GM18526 (cell line): ENCODE results near the gene GABPB1.

Experiments
- POLR2A ChIP-seq: IDR thresholded peaks from 3 replicates; pipeline ENCODE4 v1.6.1; 2011; ENCODE audit not compliant: insufficient read length; ENCODE audit errors: extremely low read depth

The GABPB1 gene

DNA sequence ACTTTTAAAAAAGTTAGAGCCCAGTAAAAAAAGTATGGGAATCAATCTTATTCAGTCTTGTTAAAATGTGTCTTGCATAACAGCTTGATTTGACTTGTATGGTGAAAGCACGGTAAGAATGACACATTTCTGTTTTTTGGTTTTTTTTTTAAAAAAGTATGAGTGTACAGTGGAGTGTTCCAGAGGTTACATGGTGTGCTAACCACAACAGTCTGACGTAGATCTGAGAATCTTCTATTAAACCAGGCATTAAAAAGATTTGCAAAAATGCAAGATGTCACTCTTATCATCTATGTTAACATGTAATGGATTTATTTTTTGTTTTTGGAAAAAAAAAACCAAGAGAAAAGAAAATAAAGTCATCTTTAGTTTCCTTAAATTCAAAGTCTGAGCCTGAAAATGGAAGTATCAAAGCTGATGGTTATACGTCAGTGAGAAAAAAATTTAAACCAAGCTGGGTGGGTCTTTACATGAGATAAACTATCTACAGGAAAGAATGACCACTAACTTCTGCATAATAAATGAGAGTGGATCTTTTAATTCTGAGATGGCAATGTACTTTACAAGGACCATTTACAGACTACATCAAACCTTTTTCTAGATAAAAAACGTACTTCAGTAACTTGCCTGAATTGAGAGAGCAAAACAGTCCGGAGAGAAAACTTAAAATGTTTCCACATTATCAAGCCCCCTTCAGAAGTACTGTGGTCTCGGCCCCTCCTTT lies 1.6 kb downstream of the GABPB1 start:
- no peak for TF ChIP-seq POLR2A

DNA sequence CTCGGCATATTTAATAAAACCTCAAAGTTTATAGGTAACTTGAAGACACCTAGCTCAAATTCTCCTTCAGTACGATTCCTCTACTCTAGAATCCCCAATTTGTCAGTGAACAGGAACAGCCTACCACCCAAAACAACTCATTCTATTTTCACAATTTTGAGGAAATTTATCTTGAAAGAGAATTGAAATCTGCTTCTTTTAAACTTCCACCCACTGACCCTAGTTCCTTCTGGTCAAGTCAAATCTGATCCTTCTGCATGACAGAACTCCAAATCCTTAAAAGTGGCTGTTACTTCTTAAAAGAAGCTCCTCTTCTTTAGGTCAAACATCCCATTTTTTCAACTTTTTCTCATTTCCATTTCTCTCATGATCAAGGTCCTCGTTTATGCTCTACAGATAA lies 4.4 kb downstream of the GABPB1 start:
- no peak for TF ChIP-seq POLR2A

DNA sequence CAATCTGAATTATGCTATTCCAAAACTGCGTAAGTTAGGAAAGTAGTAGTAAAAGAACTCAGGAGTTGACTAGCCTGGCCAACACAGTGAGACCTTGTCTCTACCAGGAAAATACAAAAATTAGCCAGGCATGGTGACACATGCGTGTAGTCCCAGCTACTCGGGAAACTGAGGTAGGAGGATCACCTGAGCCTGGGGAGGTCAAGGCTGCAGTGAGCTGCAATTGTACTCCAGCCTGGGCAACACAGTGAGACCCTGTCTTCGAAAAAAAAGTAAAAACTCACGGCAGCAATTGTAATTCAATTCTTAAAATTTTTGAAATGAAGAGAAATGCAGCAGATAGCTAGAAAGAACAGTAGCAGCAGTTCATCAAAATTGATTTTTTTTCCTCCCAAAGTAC lies 9.7 kb downstream of the GABPB1 start:
- TF ChIP-seq POLR2A = no peak

DNA sequence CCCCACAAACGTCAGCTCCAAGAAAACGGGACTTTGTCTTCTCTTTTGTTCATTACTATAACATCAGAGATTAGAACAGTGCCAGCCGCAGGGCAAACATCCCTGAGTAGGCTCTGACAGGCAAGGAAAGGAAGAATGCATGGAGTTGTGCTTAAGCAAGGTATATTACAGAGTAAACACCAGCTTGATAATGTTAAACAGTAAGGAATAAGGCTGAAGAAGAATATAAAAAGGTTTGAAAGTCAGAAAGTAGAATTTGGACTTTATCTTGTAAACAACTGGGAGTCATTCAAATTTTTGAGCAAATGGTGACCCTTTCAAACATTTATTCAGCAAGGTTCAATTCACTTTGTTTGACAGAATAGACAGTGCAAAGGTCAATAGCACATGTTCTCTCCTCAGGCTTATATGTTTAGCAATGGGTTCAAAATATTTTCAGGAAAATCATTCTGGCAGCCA lies 11.0 kb downstream of the GABPB1 start:
- no peak for TF ChIP-seq POLR2A

DNA sequence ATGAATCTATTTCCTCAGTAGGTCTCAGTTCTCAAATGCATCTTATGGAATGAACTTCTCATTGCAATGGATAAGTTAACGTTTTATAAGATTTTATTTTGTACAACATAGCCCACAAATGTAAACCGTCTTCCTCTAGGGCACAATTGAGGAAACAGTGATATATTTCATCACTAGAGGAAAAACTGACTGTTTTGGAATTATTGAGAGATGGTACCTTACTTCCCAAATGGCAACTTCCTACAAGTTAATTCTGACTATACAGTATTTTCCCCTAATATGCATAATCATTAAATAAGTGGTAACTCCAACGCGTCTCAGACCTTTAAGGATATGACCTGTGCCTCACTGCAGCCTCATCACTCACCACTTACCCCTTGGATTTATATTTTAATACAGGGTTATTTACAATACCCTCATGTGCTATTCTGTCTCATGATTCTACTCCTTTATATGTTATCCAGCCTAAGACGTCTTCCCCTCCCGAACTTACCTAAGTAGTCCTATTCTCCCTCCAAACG lies 13.3 kb downstream of the GABPB1 start:
- no peak for TF ChIP-seq POLR2A

DNA sequence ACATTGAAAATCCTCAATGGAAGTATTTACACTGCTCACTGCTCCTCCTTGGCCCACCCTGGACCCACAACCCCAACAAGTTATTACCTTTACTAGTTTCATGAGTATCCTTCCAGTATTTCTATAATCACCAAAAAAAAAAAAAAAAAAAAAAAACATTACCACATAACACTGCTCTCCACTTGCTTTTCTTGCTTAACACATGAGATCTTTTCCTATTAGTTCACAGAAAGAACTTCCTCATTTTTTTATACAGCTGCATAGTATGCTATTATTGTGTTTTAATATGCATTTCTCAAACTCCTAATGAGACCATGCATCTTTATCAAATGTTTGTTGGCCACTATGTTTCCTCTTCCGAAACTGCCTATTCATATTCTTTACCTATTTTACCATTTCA lies 14.6 kb downstream of the GABPB1 start:
- no peak for TF ChIP-seq POLR2A

DNA sequence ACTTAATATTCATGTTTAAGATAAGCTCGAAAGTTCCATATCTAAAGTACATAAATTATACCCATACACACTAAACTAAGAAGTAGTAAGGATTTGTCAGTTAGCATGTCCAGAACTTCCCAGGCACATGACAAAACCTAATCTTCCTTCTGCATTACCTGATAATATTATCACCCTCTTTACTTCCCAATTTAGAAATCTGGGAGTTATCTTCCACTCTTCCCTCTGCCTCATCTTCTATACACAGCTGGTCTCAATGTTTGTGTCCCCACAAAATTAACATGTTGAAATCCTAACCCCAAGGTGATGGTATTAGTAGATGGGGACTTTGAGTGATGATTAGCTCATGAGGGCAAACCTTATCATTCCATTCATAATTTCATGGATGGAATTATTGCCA lies 15.3 kb downstream of the GABPB1 start:
- TF ChIP-seq POLR2A = no peak

DNA sequence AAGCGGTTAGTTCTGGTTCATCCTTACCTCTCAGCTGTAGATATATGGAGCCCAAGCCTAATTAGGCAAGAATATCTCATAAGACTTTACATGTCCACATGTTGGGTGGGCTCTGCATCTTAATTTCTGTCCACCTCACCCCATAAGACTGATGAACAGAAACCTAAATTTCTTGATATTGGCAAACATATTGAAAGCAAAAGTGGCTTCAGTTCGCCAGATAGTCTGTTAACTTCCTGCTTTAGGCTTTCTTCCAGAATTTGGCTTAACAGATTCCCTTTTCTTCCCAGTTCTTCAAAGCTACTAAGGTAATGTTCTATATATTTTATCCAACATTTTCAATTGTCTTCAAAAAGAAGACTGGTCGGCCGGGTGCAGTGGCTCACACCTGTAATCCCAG lies 19.7 kb downstream of the GABPB1 start:
- TF ChIP-seq POLR2A = no peak

DNA sequence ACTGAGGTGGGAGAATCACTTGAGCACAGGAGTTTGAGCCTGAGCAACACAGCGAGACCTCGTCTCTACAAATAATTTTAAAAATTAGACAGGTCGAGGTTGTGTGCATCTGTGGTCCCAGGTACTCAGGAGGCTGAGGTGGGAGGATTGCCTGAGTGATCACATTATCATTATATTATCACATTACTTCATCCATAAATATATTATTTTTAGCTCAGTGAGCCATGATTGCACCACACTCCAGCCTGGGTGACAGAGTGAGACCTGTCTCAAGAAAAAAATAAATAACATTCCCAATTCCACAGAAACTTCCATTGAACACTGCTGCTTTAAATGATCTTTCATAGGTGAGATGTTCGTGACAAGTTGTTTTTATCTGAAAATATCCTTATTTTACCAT lies 21.8 kb downstream of the GABPB1 start:
- TF ChIP-seq POLR2A = no peak

DNA sequence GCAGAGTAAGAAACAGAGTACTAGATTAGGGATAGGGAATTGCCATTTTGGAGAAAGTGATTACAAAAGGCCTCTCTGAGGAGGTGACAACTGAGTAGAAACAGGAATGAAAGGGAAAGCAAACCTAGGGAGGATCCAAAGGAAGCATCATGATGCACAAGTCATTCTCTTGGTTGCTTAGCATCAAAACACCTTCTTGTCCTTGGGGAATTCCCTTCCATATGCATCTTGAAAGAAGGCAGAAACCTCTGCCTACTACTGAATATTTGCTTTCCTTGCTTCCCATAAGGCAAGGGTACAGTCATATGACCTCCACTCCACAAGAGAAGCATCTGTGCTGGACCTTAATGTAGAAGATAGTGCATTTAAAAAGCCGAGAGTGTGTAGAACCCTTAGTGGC lies 24.1 kb downstream of the GABPB1 start:
- no peak for TF ChIP-seq POLR2A

DNA sequence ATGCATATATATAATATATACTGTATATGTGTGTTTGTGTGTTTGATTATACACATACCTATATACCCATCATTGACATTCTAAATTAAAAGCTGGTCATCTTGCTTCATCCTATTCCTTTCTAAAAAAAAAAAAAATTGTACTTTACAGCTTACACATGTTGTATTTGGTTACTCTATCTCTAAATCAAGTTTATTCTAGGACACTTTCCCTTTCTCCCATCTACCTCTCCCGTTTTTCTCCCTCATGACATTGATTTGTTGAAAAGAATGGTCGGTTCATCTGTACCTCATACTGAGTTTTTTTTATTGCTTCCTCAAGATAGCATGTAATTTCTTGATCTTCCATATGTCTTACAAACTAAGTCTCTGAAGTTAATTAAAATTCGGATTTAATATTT lies 26.9 kb downstream of the GABPB1 start:
- TF ChIP-seq POLR2A = no peak

DNA sequence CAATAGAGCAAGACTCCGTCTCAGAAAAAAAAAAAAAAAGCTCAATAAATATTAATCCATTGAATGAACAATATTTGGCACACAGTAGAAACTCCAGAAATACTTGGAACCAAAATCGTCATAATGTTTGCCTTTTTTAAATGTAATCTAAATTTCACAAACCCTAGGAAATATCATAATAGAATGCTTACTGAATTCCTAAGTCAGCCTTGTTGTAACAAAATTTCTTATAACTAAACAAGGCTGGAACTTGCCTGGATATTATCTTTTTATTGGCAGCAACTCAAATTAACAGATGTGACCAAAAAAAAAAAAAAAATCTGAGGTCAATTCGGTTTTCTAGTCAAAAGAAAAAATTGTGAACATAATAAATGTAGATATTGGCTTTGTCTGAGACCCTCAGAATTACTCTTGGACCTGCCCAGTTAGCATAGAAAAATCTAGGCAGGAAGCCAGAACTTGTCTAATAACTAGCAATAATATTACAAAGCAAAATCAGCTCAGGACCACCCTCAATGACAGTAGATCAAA lies 33.3 kb downstream of the GABPB1 start:
- TF ChIP-seq POLR2A = no peak

DNA sequence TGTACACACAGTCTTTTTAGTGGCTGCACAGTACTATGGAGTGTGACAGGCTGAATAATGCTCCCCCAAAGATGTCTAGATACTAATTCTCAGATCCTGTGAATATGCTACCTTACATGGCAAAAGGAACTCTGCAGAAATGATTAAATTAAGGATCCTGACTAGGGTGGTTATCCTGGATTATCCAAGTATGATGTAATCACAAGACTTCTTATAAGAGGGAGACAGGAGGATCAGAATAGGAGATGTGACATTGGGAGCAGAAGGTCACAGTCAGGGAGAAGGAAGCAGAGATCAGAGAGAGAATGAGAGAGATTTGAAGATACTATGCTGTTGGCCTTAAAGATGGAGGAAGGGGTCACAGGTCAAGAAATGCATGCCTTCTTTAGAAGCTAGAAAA lies 34.5 kb downstream of the GABPB1 start:
- no peak for TF ChIP-seq POLR2A

DNA sequence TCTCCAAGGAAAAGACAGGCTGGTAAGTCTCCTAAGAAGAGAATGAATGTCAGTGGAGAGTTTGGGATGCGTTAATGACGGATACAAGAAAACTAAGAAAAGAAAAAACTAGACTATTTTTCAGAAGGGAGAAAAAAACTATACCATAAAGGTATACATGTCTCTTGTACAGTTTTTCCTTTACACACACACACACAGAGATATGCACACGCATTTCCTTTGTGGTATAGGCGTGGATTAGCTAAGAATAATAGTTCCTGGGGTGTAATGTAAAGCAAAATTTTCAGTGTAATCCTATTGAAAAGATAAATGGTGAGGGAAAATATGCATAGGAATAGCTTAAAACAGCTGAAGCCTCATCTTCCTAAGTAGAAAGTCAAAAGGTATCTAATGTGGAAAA lies 36.3 kb downstream of the GABPB1 start:
- TF ChIP-seq POLR2A = no peak

DNA sequence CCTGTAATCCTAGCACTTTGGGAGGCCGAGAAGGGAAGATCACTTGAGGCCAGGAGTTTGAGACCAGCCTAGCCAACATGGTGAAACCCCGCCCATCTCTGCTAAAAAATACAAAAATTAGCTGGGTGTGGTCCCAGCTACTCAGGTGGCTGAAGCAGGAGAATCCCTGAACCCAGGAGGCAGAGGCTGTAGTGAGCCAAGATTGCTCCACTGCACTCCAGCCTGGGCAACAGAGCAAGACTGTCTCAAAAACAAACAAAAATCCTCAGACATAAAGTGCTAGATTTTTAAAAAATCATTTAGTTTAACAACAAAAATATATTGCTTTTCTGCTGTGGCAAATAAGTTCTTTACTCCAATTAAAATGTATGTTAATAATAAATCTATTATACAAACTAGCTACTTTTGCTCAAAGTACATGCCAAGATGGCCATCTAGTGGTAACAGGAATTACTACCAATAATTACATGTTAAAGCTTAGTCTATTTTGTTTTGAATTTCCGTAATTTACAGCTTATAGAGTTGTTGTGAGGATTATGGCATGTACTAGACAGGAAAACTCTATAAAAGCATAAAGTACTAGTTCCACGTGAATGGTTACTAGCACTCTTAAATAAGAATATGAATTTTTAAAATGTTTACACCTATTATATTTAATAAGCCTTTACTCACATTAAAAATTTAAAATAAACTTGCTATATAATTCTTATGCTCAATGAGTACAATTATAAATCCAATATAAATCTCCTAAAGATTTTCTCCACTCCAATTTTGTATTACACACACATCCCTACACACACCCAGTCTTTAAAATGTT lies 39.0 kb downstream of the GABPB1 start:
- TF ChIP-seq POLR2A = no peak

DNA sequence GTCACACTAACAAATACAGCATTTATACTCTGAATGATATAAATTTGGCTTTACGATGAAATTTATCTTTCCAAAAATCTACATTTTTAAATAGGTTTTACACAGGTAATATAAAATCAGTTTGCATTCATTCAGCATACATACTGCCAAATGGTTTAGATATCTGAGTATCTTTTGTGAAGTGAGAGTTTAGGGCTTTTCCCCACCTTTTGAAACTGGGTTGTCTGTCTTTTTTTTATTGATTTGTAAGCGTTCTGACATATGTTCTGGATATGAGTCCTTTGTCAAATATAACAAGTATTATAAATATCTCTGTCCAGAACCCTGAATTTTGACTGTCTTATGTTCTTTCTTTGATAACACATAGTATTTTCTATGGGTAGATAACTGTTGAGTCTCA lies 42.4 kb downstream of the GABPB1 start:
- TF ChIP-seq POLR2A = no peak
